Daoy (cell line): ENCODE results near the gene AREL1. TPM values are rescaled to one million over a fixed set of nuclear protein-coding genes. Genes with fewer than 3 reads are reported as not detected.
A peak's percentile ranks its signal among the peaks of the same experiment; 100 is the strongest.

Experiments used
- DNase-seq: peaks from one replicate; pipeline ENCODE4 v3.0.0-alpha.2; 2015; ENCODE audit warnings: low read depth
- total RNA-seq: library from RNA; depleted of rRNA; stranded (reverse); fragments of >200 nt; shearing (Covaris generic); gene quantifications from 2 replicates; pipeline ENCODE4 v1.2.3, GENCODE V29; 2014

AREL1 gene
- total RNA-seq, 1 experiment from 2014 or later = 24.6 TPM

DNA sequence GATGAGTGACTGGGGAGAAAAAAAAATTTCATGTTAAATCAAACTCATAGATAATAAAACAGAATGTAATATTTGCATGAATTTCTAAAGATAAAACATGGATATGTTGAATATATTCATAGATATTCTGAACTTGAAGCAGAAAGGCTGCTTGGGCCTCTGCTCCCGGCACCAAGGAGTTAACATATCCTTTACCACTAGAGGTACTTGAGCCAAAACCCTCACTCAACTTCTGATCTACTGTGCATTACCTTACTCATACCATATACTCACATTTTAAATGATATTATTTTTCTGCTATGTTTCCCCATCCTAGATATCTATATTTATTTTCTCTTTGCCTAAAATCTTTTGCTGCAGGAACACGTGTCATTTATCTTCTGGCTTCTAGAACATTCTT lies 14.9 kb downstream of the AREL1 start:
- DNase-seq = no peak

GRCh38 chr14:74697543-74697942 lies 15.3 kb downstream of the AREL1 start:
- DNase-seq = peak; percentile 40

DNA sequence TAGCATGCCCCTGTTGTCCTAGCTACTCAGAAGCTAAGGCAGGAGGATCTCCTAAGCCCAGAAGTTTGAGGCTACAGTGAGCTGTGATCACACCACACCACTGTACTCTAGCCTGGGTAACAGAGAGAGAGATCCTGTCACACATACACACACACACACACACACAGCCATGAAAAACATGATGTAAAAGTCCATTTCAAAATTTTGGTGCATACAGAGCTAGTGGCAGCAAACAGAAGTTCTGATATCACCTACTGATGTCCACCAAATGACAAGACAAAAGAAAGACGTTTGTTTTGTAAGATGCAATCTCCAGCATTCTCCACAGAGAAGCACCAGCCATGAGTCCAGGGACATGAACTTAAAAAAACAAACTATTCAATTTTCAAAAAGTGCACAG lies 15.9 kb downstream of the AREL1 start:
- no peak for DNase-seq

DNA sequence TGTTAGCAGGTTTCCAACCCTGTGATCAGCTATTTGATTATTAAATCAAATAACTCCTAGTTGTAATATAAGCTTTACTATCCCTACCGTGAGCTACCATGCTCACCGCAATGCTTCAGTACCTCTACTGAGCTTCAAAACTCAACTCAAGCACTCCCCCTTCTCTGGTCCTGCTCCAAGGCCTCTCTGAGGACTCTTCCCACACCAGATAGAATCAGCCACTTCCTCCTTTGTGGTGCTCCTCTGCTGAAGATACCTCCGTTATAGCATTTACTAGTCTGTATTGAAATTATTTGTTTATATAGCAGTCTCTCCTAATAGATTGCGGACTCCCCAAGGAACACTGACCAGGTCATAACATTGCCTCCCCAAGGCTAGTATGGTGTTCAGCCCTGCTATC lies 17.5 kb downstream of the AREL1 start:
- DNase-seq = no peak

GRCh38 chr14:74693191-74693590 lies 19.7 kb downstream of the AREL1 start:
- no peak for DNase-seq

- DNase-seq = no peak
These were observed 21.4 kb downstream of the AREL1 start for GRCh38 chr14:74691456-74691855.

DNA sequence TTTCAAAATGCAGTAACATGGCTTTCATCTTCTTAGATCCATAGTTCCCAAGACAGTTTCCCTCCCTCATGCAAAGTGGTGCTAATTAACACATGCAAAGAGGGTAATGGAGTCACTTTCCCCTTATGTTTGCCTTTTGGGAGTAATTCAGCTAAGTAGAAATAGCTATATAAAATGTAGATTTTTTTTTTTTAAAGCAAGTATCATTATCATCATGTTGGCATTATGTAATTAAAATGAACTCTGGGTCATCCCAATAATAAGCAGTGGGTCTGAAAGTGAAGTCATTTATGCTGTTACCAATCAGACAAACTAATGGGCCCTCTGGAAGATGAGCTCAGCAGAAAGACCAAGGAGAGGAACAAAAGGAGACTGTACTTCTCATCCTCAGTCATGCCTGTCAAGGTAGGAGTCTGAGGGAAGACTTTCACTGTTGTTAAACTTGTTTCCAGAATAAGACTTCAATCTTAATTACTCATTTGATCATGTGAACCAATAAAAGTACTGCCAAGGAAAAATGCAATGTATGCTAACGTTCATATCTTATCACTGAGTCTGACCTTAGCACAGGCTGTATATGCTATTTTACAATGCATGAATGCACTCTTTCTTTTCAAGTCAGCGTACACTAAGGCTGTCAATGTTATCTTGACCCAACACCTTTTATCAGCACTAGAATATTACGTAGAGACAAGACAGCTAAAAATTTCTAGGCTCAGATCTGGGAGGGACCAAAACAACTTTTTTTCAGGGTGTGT lies 26.8 kb downstream of the AREL1 start:
- DNase-seq = no peak

- DNase-seq = no peak
These were observed 27.8 kb downstream of the AREL1 start for GRCh38 chr14:74685056-74685455.

DNA sequence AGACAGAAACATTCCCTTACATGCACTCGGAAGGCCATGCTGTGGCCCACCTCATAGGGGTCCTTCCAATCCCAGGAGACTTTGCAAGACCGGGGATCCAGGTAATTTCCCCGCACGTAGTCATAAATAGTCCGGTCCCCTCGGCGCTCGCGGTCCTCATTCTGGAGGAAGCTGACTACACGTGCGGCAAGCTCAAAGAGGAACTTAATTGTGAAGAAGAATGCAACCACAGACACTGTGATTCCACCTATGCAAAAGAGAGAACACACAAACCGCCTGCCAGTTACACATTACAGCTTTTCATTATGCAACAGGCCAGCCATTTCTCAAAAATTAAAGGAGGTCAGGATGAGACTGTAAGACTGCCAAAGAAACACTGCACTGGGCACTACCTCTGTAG lies 28.4 kb downstream of the AREL1 start:
- no peak for DNase-seq

GRCh38 chr14:74683406-74683805 lies 29.5 kb downstream of the AREL1 start:
- no peak for DNase-seq

GRCh38 chr14:74682169-74682952 lies 30.5 kb downstream of the AREL1 start:
- no peak for DNase-seq

- no peak for DNase-seq
These were observed 37.7 kb downstream of the AREL1 start for GRCh38 chr14:74675219-74675618.

DNA sequence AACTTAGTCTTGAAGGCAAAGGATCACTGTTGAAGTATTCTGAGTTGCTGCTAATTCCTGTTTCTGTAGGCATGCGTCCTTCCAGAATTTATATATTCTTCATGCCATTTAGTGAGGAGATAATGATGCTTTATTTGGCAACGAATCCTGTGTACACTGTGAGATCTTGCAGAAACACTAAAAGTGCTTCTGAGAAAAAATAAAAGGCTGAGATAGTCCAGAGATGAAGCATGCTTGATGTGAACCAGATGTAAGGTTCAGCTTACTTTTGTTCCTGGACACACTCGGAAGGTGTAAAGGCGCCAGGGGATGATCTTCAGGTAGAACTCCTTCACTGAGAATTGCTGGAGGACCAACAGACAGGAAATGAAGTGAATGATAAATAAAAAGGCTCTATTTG lies 39.1 kb downstream of the AREL1 start:
- no peak for DNase-seq

DNA sequence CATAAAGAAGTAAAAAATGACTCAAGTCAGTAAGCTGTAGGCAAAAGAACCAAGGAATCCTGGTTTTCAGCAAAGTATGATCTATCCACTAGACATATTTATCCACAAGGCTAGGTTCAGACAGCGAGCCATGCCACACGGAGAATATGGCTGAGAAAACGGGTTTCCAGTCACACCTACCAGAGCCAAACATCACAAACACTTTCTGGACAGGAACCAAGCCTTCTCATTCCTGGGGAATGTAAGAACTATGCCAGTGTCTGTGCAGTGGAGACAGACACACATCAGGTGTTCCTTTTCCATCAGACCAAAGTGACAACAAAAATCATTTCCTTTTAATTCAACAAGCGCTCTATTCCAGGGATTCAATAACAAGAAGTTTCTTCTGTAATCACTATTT lies 41.1 kb downstream of the AREL1 start:
- DNase-seq = peak; percentile 75

DNA sequence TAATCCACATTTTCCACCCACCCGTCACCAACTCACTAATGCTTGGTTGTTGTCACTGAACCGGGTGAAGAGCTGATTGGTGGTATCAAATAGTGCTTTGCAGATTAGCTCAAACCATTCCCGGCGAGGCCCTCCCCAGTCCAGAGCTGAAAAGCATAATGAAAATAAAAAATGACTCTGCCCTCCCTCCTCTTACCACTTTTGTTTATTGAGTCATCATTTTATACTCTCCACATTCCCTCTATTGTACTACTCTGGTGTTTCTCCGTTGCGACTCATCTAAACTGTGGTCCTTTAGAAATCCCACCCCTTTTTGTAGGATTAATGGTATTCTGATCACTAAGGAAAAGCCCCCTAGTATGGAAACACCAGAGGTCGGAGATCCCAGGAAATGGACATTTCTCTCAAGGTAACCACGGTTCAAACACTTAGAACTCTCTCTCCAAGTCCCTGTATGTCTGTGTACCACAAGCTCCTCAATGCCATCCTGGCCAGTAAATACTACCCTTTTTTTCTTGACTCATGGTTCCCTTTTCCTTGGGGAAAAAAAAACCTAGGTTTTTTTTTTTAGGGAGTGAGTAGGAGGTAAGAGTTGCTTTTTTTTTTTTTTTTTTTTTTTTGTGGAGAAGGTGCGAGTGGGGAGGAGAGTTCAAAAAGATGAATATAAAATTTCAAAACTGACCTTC lies 42.0 kb downstream of the AREL1 start:
- DNase-seq = peak; percentile 31

GRCh38 chr14:74669846-74670245 lies 43.0 kb downstream of the AREL1 start:
- no peak for DNase-seq

DNA sequence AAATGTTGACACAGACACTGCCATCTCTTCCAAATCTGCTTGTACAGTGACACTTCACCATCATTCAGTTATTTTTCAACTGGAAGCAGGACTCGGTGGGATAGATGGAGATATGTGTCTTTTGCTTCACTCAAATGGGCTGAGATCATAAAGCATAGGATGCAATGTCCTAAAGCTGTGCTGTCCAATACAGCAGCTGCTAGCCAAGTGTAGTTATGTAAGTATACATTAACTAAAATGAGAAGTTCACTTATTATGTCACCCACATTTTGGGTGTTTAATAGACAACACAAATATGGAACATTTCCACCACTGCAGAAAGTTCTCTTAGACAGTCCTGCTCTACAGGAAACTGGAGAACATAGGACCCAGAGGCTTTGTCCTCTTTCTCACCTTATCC lies 43.6 kb downstream of the AREL1 start:
- DNase-seq = no peak

DNA sequence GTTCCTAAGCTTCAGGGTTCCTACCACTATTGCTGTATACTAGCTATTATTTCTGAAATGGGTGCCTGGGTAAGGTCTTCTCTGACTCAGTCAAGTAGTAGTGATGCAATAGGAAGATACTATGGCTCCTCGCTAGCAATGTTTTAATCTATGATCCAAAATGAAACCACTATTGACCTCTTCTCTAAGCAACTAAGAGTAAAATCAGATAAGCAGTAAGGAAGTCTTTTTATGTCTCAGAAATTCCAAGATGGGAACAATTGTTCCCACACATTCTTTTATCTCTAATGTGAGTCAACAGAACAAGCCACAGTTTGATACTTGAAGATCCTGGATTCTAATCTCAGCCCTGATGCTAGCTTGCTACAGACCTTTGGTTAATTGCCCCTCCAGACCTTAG lies 45.1 kb downstream of the AREL1 start:
- DNase-seq = no peak

GRCh38 chr14:74664717-74665116 lies 48.2 kb downstream of the AREL1 start:
- DNase-seq = no peak

- DNase-seq = no peak
These were observed 49.0 kb downstream of the AREL1 start for GRCh38 chr14:74663884-74664283.

- DNase-seq = no peak
These were observed 51.0 kb downstream of the AREL1 start for GRCh38 chr14:74661726-74662450.

DNA sequence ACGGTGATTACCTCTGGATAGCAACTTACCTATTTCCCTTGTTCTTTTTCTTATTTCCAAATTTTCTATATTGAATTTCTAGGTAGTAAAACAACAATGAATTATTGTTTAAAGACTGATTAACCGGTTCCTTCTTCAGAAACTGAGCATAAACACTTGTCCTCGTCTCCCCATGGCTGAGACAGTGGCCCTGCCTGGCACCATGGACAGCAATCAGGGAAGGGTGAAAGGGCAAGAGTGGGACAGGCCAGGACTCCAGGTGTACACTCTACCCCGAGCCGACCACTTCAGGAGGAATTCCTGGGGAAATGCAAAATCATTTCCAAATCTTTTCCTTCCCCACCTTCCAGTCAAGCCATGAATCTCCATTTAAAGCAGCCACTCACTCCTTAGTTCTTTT lies 52.0 kb downstream of the AREL1 start:
- DNase-seq = no peak
